ENCODE measurements around the gene ARHGEF39.

DNA sequence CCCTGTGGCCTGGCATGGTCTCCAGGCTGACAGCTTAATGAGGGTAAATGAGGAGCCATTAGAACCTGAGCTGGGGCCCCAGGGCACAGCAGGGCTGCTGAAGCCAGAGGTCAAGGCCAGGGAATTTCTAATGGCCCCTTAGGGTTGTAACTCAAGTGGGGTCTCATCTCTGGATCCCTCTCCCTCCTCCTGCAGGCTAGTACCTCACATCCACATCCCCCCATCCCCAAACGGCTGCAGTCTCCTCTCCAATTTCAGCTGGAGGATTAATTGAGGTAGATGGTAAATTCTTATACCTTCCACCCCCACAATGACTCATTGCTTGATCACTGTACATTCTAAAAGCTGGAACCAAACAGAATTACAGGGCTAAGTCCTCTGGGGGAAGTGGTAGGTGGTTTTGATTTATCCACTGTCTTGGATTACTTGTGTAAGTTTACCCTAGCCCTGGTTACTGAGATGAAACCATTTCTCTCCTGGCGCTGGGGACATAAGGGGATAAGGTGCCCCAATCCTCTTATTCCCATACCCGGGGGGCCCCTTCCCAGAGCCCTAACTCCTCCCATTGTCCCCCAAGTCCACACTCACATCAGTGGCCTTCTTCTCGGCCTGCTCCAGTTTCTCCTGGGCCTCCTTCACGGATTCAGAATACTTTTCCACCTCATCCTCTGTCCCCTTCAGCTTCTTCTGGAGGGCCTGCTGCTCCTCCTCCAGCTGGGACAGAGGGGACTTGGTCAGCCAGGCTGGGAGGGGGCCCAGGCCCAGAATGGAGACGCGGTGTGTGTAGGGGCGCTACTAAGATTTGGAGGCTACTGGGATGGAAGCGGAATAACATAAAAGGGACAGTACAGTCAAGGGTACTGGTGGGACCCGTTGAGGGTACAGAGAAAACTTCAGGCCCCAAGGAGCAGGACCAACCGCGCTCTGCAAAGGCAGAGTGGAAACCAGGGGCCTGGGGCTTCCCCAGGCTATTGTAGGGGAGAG is 23.9 kb upstream of the ARHGEF39 start:
- TF ChIP-seq, protein P1, sequence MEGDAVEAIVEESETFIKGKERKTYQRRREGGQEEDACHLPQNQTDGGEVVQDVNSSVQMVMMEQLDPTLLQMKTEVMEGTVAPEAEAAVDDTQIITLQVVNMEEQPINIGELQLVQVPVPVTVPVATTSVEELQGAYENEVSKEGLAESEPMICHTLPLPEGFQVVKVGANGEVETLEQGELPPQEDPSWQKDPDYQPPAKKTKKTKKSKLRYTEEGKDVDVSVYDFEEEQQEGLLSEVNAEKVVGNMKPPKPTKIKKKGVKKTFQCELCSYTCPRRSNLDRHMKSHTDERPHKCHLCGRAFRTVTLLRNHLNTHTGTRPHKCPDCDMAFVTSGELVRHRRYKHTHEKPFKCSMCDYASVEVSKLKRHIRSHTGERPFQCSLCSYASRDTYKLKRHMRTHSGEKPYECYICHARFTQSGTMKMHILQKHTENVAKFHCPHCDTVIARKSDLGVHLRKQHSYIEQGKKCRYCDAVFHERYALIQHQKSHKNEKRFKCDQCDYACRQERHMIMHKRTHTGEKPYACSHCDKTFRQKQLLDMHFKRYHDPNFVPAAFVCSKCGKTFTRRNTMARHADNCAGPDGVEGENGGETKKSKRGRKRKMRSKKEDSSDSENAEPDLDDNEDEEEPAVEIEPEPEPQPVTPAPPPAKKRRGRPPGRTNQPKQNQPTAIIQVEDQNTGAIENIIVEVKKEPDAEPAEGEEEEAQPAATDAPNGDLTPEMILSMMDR (IDR thresholded peaks at IDR 0.05) = no peak
- no peak for TF ChIP-seq ZFX (IDR thresholded peaks at IDR 0.05; ENCODE audit: borderline replicate concordance)

Measured in 22Rv1 (cell line).